ENCODE results near the gene SLC12A9.
"Not testable (repeated sequence)": the region's sequence is repeated elsewhere in the genome, so short reads cannot be mapped to it uniquely, and the experiment has no call there.

DNA sequence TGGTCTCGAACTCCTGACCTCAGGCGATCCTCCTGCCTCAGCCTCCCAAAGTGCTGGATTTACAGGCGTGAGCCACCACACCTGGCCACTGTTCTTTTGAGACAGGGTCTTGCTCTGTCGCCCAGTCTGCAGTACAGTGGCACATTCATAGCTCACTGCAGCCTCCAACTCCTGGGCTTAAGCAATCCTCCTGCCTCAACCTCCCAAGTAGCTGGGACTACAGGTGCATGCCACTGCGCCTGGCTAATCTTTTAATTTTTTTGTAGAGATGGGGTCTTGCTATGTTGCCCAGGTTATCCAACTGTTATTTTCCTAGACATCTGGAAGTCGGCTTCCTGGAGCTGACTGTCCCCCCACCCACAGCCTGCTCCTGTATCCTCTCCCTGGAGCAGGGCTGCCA lies 45.6 kb upstream of the SLC12A9 start:
- TF ChIP-seq, protein P1, sequence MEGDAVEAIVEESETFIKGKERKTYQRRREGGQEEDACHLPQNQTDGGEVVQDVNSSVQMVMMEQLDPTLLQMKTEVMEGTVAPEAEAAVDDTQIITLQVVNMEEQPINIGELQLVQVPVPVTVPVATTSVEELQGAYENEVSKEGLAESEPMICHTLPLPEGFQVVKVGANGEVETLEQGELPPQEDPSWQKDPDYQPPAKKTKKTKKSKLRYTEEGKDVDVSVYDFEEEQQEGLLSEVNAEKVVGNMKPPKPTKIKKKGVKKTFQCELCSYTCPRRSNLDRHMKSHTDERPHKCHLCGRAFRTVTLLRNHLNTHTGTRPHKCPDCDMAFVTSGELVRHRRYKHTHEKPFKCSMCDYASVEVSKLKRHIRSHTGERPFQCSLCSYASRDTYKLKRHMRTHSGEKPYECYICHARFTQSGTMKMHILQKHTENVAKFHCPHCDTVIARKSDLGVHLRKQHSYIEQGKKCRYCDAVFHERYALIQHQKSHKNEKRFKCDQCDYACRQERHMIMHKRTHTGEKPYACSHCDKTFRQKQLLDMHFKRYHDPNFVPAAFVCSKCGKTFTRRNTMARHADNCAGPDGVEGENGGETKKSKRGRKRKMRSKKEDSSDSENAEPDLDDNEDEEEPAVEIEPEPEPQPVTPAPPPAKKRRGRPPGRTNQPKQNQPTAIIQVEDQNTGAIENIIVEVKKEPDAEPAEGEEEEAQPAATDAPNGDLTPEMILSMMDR (IDR thresholded peaks at IDR 0.05) = not testable (repeated sequence)
- not testable (repeated sequence) for TF ChIP-seq POLR2A (IDR thresholded peaks at IDR 0.05)
